Liver (tissue), 3 donors: ENCODE results near the gene ADAM19.

ENCODE experiments used
- HNF4A ChIP-seq, 2 donors: conservative IDR thresholded peaks; 2 replicates each; pipeline ENCODE4 v1.6.1; 2016; ENCODE audit warnings: antibody characterized with exemption in 2 of 2, mild to moderate bottlenecking in 2 of 2
- MAX ChIP-seq: IDR thresholded peaks from 2 replicates; pipeline ENCODE4 v1.6.1; 2016; ENCODE audit warnings: antibody characterized with exemption
- RAD21 ChIP-seq, 2 donors: IDR thresholded peaks; 2 replicates each; pipeline ENCODE4 v1.6.1; 2016; ENCODE audit warnings: antibody characterized with exemption in 2 of 2, mild to moderate bottlenecking in 2 of 2
- RXRA ChIP-seq, 2 donors: IDR thresholded peaks; 2 replicates each; pipeline ENCODE4 v1.6.1; 2017 to 2018; ENCODE audit warnings: antibody characterized with exemption in 2 of 2, mild to moderate bottlenecking in 1 of 2
- SP1 ChIP-seq: IDR thresholded peaks from 2 replicates; pipeline ENCODE4 v1.6.1; 2018; ENCODE audit warnings: antibody characterized with exemption, mild to moderate bottlenecking
- TAF1 ChIP-seq: conservative IDR thresholded peaks from 2 replicates; pipeline ENCODE4 v1.6.1; 2016; ENCODE audit warnings: antibody characterized with exemption, mild to moderate bottlenecking
- YY1 ChIP-seq: IDR thresholded peaks from 2 replicates; pipeline ENCODE4 v1.6.1; 2016; ENCODE audit warnings: antibody characterized with exemption, mild to moderate bottlenecking
- TF ChIP-seq, protein P1 (sequence below): fragments of 150-350 bp; IDR thresholded peaks from 2 replicates; pipeline ENCODE4 v1.5.1; 2017; ENCODE audit warnings: improper control_type of control experiment, low read depth, low read length; ENCODE audit not compliant: missing input control
- TF ChIP-seq, protein P2 (sequence below): IDR thresholded peaks from 2 replicates; pipeline ENCODE4 v1.6.1; 2016; ENCODE audit warnings: antibody characterized with exemption, mild to moderate bottlenecking
- donor health status: healthy.
- donor health status: healthy.

DNA sequence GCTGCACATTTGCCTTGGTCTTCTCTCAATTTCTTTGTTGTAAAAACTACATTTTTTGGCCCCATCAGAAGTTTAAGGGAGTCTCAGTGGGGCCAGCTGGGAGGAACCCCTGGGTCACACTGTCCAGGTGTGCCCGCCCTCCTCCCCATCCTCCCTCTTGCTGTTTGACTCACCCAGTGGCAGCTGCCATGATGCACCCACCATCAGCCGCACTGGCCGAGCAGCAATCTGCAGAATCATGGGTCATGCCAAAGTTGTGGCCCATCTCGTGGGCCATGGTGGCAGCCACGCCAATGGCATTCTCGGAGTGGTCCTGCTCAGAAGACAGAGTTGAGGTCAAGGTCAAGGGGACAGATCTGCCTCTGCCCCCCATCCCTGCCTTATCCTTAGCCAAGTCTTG, 70.1 kb downstream of the ADAM19 start:
- TF ChIP-seq, protein P1, sequence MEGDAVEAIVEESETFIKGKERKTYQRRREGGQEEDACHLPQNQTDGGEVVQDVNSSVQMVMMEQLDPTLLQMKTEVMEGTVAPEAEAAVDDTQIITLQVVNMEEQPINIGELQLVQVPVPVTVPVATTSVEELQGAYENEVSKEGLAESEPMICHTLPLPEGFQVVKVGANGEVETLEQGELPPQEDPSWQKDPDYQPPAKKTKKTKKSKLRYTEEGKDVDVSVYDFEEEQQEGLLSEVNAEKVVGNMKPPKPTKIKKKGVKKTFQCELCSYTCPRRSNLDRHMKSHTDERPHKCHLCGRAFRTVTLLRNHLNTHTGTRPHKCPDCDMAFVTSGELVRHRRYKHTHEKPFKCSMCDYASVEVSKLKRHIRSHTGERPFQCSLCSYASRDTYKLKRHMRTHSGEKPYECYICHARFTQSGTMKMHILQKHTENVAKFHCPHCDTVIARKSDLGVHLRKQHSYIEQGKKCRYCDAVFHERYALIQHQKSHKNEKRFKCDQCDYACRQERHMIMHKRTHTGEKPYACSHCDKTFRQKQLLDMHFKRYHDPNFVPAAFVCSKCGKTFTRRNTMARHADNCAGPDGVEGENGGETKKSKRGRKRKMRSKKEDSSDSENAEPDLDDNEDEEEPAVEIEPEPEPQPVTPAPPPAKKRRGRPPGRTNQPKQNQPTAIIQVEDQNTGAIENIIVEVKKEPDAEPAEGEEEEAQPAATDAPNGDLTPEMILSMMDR, result no peak
- TF ChIP-seq MAX, result no peak
- TF ChIP-seq YY1, result no peak
- no peak for TF ChIP-seq RXRA (IDR thresholded peaks at IDR 0.05)
- TF ChIP-seq SP1, result no peak
- TF ChIP-seq TAF1, result no peak
- TF ChIP-seq HNF4A (conservative IDR thresholded peaks at IDR 0.05), result no peak
- TF ChIP-seq, protein P2, sequence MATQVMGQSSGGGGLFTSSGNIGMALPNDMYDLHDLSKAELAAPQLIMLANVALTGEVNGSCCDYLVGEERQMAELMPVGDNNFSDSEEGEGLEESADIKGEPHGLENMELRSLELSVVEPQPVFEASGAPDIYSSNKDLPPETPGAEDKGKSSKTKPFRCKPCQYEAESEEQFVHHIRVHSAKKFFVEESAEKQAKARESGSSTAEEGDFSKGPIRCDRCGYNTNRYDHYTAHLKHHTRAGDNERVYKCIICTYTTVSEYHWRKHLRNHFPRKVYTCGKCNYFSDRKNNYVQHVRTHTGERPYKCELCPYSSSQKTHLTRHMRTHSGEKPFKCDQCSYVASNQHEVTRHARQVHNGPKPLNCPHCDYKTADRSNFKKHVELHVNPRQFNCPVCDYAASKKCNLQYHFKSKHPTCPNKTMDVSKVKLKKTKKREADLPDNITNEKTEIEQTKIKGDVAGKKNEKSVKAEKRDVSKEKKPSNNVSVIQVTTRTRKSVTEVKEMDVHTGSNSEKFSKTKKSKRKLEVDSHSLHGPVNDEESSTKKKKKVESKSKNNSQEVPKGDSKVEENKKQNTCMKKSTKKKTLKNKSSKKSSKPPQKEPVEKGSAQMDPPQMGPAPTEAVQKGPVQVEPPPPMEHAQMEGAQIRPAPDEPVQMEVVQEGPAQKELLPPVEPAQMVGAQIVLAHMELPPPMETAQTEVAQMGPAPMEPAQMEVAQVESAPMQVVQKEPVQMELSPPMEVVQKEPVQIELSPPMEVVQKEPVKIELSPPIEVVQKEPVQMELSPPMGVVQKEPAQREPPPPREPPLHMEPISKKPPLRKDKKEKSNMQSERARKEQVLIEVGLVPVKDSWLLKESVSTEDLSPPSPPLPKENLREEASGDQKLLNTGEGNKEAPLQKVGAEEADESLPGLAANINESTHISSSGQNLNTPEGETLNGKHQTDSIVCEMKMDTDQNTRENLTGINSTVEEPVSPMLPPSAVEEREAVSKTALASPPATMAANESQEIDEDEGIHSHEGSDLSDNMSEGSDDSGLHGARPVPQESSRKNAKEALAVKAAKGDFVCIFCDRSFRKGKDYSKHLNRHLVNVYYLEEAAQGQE, result no peak
- TF ChIP-seq RAD21 (IDR thresholded peaks at IDR 0.05), result no peak
